Measurements from ENCODE around the gene SAMD3.

GRCh38 chr6:130113201-130113710, 109.5 kb downstream of the SAMD3 start:
- TF ChIP-seq EZH2 (IDR thresholded peaks at IDR 0.05; ENCODE audit: borderline replicate concordance, low read depth, low read length, severe bottlenecking) (no peak), CTCF (IDR thresholded peaks at IDR 0.05; ENCODE audit: extremely low read depth in 1 of 2, insufficient read depth in 1 of 2, low read depth in 1 of 2, low read length in 2 of 2) (no peak), POLR2AphosphoS5 (IDR thresholded peaks at IDR 0.05; ENCODE audit: insufficient read depth, low read depth, low read length) (no peak), POLR2A (IDR thresholded peaks at IDR 0.05; ENCODE audit: low read depth, low read length) (no peak), GATA2 (IDR thresholded peaks at IDR 0.05; ENCODE audit: insufficient read depth, insufficient read length, low read depth, low read length) (no peak), JUN (IDR thresholded peaks at IDR 0.05; ENCODE audit: borderline replicate concordance, insufficient read depth, insufficient read length, low read depth) (no peak), FOS (IDR thresholded peaks at IDR 0.05; ENCODE audit: borderline replicate concordance, insufficient read depth, low read length) (no peak)
- TF ChIP-seq, protein P1, sequence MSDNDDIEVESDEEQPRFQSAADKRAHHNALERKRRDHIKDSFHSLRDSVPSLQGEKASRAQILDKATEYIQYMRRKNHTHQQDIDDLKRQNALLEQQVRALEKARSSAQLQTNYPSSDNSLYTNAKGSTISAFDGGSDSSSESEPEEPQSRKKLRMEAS (IDR thresholded peaks at IDR 0.05; ENCODE audit: insufficient read depth, insufficient read length) = no peak

All from endothelial cell of umbilical vein (primary cell).